Erythroblast (primary cell): ENCODE data around the gene COG7.
"Not testable (repeated sequence)": the region's sequence is repeated elsewhere in the genome, so short reads cannot be mapped to it uniquely, and the experiment has no call there.

Source experiments
- DNase-seq, 2 experiments: peaks; one replicate each; lab custom pipeline; 2025; lab: John Stamatoyannopoulos, UW
- GATA1 ChIP-seq: IDR thresholded peaks from 2 replicates; pipeline ENCODE4 v1.6.1; 2011; ENCODE audit warnings: low read depth, mild to moderate bottlenecking, control low read depth, low read length, moderate library complexity
- POLR2A ChIP-seq: IDR thresholded peaks from 2 replicates; pipeline ENCODE4 v1.6.1; 2011; ENCODE audit warnings: mild to moderate bottlenecking, low read length

The COG7 gene

GRCh38 chr16:23416816-23417215, 36.2 kb downstream of the COG7 start:
- no peak for DNase-seq
- no peak for TF ChIP-seq GATA1
- TF ChIP-seq POLR2A = no peak

DNA sequence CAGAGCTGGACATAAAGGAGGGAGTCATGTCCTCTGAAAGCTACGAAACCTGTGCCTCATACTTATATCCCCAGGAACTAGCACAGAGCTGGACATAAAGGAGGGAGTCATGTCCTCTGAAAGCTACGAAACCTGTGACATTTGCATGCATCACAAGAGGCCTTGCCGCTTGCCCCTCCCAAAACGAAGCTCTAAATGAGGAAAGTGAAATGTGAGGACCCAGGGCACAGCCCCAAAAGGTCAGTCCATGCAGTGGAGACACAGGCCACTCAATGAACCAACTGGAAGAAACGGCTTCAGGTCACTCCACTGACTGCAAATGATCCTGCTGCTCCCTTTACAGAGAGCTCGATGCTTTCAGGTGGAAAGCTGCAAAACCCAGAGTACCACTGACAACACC, 38.3 kb downstream of the COG7 start:
- TF ChIP-seq GATA1 (no peak), POLR2A (no peak)
- DNase-seq = no peak

GRCh38 chr16:23410176-23410575, 42.8 kb downstream of the COG7 start:
- TF ChIP-seq POLR2A (no peak), GATA1 (no peak)
- no peak for DNase-seq

GRCh38 chr16:23409522-23409921, 43.5 kb downstream of the COG7 start:
- no peak for DNase-seq
- TF ChIP-seq POLR2A = no peak
- TF ChIP-seq GATA1 = no peak

- TF ChIP-seq POLR2A = no peak
- no peak for TF ChIP-seq GATA1
- no peak for DNase-seq
Observed at GRCh38 chr16:23408823-23409298, 44.1 kb downstream of the COG7 start.

GRCh38 chr16:23408242-23408822, 44.7 kb downstream of the COG7 start:
- DNase-seq = no peak
- no peak for TF ChIP-seq POLR2A

DNA sequence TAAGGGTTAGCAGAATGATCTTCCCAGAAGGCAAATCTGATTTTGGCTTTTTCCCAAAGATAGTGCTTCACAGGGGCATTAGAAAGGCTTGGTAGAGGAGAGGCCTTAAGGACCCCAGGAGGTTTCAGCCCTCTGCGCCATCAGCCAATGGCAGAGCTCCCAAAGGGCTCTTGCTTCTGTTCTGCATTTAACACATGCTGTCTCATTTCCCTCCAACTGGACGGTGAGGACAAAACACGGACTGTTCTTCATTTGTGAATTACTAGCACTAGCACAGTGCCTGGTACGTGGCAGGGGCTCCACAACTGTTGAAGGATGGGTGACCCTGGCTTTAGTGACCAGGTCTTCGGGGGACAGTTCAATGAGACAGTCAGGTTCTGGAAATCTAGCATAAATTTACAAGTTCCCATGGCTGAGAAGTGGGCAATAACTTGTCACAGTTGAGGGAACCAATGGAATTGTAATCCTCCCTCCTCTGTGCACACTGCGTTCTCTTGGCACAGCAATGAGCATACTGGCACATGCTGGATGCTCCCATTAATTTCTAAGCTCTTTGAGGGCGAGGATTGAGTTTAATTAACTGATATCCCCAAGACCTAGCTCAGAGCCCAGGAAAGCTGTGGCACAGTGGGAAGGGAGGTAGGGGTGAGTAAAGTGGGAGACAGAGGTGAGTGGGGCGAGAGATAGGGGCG, 45.4 kb downstream of the COG7 start:
- TF ChIP-seq GATA1 (no peak), POLR2A (no peak)
- no peak for DNase-seq

DNA sequence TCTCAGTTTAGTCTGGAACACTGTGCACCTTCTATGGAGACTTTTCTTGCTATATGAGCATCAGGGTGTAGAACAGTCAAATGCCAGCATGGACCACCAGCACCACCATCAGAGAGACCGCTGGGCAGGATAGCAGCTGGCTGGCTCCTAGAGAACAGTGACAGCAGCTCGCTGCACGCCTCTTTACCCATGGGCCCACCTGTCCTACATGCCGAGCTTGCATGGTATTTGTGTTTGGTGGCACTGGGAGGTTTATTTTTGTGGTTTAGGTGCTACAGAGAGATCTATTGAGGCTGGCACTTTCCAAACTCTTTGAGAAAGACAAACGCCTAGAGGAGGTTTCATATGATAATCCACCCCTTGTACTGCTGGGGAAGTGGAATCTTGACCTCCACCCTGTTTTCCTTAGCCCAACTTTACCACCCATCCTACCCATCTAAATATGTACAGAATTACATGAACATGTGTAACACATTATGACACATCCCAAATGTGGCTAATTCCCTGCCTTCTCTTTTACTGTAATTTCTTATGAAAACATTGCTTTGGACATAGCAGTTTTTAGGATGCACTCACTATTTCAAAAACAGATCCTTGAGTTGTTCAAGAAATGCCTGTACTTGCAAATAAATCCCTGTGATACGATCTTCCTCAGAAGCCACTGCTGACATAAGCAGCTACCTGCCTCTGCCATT, 46.3 kb downstream of the COG7 start:
- TF ChIP-seq GATA1 (no peak), POLR2A (no peak)
- DNase-seq = no peak

GRCh38 chr16:23406024-23406423, 47.0 kb downstream of the COG7 start:
- no peak for DNase-seq
- TF ChIP-seq GATA1 = no peak
- TF ChIP-seq POLR2A = no peak

DNA sequence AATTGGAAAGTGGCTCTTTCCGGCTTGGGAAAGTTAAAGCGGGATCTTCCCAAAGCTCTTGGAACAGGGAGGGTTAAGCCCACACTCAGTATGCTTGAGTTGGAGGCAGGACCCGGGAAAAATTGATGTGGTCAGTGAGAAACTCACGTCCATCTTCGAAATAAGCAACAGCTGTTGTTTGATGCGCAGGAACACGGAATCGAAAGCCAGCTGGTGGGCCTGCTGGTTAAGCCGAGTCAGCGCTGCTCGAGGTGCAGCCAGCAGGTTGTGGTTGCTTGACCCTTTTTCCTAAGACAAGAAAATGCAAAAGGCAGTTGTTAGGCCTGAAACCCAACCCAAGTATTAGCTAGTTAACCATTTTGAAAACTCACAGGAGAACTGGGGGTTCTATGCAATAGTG, 49.4 kb downstream of the COG7 start:
- no peak for DNase-seq
- no peak for TF ChIP-seq GATA1
- no peak for TF ChIP-seq POLR2A

- no peak for DNase-seq
- no peak for TF ChIP-seq POLR2A
- no peak for TF ChIP-seq GATA1
Observed at GRCh38 chr16:23402100-23402499, 50.9 kb downstream of the COG7 start.

DNA sequence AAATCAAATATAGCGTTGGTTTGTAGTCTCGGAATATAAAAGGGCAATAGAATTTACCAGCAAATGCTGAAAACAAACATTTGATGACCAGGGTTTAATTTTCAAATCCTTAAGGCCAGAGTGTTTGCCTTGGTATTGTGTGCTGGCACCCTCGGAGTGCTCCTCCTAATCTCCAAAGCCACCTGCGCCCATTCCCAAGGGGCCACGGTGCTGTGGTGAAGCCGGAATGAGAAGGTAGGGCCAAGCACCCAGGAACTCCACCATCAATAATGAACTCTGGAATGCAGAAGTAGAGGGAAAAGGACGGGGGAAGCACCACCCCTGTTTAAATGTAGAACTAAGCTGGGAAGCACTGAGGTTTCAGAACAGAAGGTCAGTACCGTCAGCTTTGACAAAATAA, 51.9 kb downstream of the COG7 start:
- TF ChIP-seq GATA1 = no peak
- no peak for TF ChIP-seq POLR2A
- DNase-seq = no peak

DNA sequence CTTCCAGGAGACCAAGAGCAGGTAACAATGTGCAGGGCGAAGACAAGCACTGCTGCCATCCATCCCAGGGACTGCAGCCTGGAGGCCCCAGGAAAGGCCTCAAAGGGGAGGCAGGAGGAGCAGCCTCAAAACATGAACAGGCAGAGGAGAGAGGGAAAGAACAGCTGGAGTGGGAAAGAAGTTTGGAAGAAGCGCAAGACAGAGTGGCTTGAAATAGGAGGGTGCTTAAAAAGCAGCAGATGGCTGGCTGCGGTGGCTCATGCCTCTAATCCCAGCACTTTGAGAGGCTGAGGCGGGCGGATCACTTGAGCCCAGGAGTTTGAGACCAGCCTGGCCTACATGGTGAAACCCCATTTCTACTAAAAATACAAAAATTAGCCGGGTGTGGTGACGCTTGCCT, 52.5 kb downstream of the COG7 start:
- DNase-seq = not testable (repeated sequence)

GRCh38 chr16:23398987-23399805, 53.8 kb downstream of the COG7 start:
- TF ChIP-seq POLR2A = no peak
- TF ChIP-seq GATA1 = no peak
- no peak for DNase-seq

GRCh38 chr16:23397464-23397863, 55.5 kb downstream of the COG7 start:
- TF ChIP-seq POLR2A (no peak), GATA1 (no peak)
- no peak for DNase-seq
